Stomach (tissue), 9 donors: Measurements from ENCODE around the gene USP40. TPM values are rescaled to one million over a fixed set of nuclear protein-coding genes. Genes with fewer than 3 reads are reported as not detected.

Experiments used
- DNase-seq, 2 donors: peaks; one replicate each; pipeline versions ENCODE4 v3.0.0 to v3.0.0-alpha.2; 2013 to 2019
- H3K27ac ChIP-seq, 5 donors: fragments of 200-600 bp in 4 of 5; sonication (generic) in 4 of 5; one replicate each; pipeline ENCODE4 v1.5.1; 2013 to 2019; ENCODE audit warnings: mild to moderate bottlenecking in 1 of 5, moderate library complexity in 1 of 5
- H3K27me3 ChIP-seq, 3 donors: fragments of 200-600 bp; sonication (generic); one replicate each; pipeline ENCODE4 v1.5.1; 2017 to 2019; ENCODE audit warnings: mixed run types in 1 of 3
- H3K36me3 ChIP-seq, 4 donors: fragments of 200-600 bp; sonication (generic); 1 replicate in 3 of 4; 2 replicates in 1 of 4; pipeline ENCODE4 v1.5.1; 2016 to 2019
- H3K4me1 ChIP-seq, 4 donors: fragments of 200-600 bp; sonication (generic); one replicate each; pipeline ENCODE4 v1.5.1; 2016 to 2019
- H3K4me3 ChIP-seq, 4 donors: fragments of 200-600 bp; sonication (generic) in 3 of 4; one replicate each; pipeline ENCODE4 v1.5.1; 2016 to 2019; ENCODE audit warnings: mild to moderate bottlenecking in 1 of 4
- H3K9me3 ChIP-seq, 4 donors: fragments of 200-600 bp; sonication (generic); one replicate each; pipeline ENCODE4 v1.5.1; 2016 to 2019
- CTCF ChIP-seq, 7 experiments: fragments of 450-650 bp in 4 of 7; fragments of 200-600 bp in 3 of 7; sonication (generic) in 3 of 7; IDR thresholded peaks; one replicate each; pipeline ENCODE4 v1.5.1; 2016 to 2019; ENCODE audit warnings: antibody characterized with exemption in 7 of 7, control low read depth in 2 of 7, mild to moderate bottlenecking in 1 of 7
- EP300 ChIP-seq: sonication (generic); formaldehyde crosslinking; IDR thresholded peaks from one replicate; pipeline ENCODE4 v1.6.1; 2017; ENCODE audit warnings: antibody characterized with exemption
- POLR2A ChIP-seq, 4 donors: fragments of 450-650 bp; IDR thresholded peaks; one replicate each; pipeline ENCODE4 v1.6.1; 2016; ENCODE audit warnings: antibody characterized with exemption in 4 of 4, control low read depth in 2 of 4, mild to moderate bottlenecking in 1 of 4, moderate library complexity in 1 of 4
- POLR2AphosphoS5 ChIP-seq, 3 donors: sonication (generic); formaldehyde crosslinking; IDR thresholded peaks; one replicate each; pipeline ENCODE4 v1.6.1; 2016; ENCODE audit warnings: antibody characterized with exemption in 3 of 3
- WGBS, 5 donors: extraction: QIAGEN DNeasy Blood & Tissue Kit in 3 of 5; methylation state at CpG; one replicate each; pipeline versions ENCODE4 v1.1.5 to v1.1.7; 2013 to 2018; 5-methylcytosine and 5-hydroxymethylcytosine counted together
- intact Hi-C: fragments of 100-400 bp; cut with DNase I; formaldehyde crosslinking; loops from one replicate; pipeline ENCODE4 v1.15.1; 2023; ENCODE audit warnings: low total_unique reads
- polyA plus RNA-seq, 3 donors: library from polyadenylated mRNA; stranded (reverse); fragments of 200-250 nt; gene quantifications; one replicate each; pipeline ENCODE4 v1.2.3, GENCODE V29; 2013
- total RNA-seq, 5 donors: library from RNA; depleted of rRNA; stranded (reverse); fragments of >200 nt; gene quantifications; one replicate each; pipeline versions ENCODE4 v1.1.0 to v1.2.3, GENCODE V29; 2014 to 2016
- donor health status: healthy with polysubstance abuse.
- donor health status: Bipolar disorder and iron deficiency.
- donor health status: healthy.

USP40 gene
- total and polyA plus RNA-seq, 8 donors = 14.5 to 186 (median 31.3) TPM

DNA sequence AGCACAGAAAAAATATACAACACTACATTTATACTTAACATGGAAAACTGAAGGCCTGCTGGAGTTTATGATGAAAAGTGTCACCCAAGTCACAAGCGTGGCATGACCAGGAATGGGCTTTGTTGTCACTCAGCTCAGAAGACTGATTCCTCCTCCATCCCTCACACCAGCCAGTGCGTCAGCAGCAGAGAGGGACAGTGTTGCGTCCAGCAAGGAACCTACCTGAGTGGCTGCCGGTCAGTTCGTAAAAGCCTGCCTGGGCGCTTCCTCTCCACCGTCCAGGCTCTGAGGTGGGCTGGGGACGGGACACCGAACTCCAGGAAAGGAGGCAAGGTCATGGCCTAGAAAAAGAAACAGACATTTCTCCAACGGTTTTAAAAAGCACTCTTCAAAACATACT is 77.4 kb downstream of the USP40 start:
- Histone ChIP-seq H3K36me3 (peaks cover 27 to 89% (median 83%) of the 10 kb centered on the region in 4 donors), H3K4me3 (no peak overlapping the region), H3K9me3 (no peaks in the 10 kb centered on the region), H3K27me3 (no peaks in the 10 kb centered on the region), H3K27ac (peak overlapping the region in 1 of 5 donors; percentile 69), H3K4me1 (peaks cover 0 to 35% (median 3%) of the 10 kb centered on the region in 4 donors)
- intact Hi-C loops = no loop called here
- TF ChIP-seq POLR2A (IDR thresholded peaks at IDR 0.05) = no peak
- WGBS, 5 donors = 83 to 94% (median 89%) methylated on average over 10 of the region's 10 CpGs
- DNase-seq = no peak

- Histone ChIP-seq H3K27ac (peak overlapping the region in 2 of 5 donors; percentile 1 to 69), H3K4me3 (no peak overlapping the region), H3K36me3 (peaks cover 35 to 92% (median 85%) of the 10 kb centered on the region in 4 donors), H3K4me1 (peaks cover 0 to 35% (median 3%) of the 10 kb centered on the region in 4 donors), H3K9me3 (no peaks in the 10 kb centered on the region), H3K27me3 (no peaks in the 10 kb centered on the region)
- no peak for DNase-seq
- 76 to 88% (median 81%) methylated on average over 9 of the region's 9 CpGs for WGBS, 5 donors
- TF ChIP-seq POLR2A (IDR thresholded peaks at IDR 0.05) (no peak), POLR2AphosphoS5 (IDR thresholded peaks at IDR 0.05) (no peak), EP300 (no peak), CTCF (IDR thresholded peaks at IDR 0.05) (no peak)
- intact Hi-C loops = no loop called here
Measured at GRCh38 chr2:233487748-233488345, 78.7 kb downstream of the USP40 start.

GRCh38 chr2:233486778-233487552 is 79.6 kb downstream of the USP40 start:
- peaks cover 0 to 37% (median 4%) of the 10 kb centered on the region in 4 donors for H3K4me1 ChIP-seq
- H3K4me3 ChIP-seq = no peak overlapping the region
- no peaks in the 10 kb centered on the region for H3K9me3 ChIP-seq
- H3K27me3 ChIP-seq = no peaks in the 10 kb centered on the region
- WGBS, 5 donors = 36 to 59% (median 43%) methylated on average over 4 of the region's 4 CpGs
- intact Hi-C loops = no loop called here
- H3K36me3 ChIP-seq = peaks cover 30 to 92% (median 82%) of the 10 kb centered on the region in 4 donors
- DNase-seq = no peak
- peak overlapping the region in 4 of 5 donors; percentile 17 to 69 (median 33) for H3K27ac ChIP-seq
- no peak for TF ChIP-seq EP300
- TF ChIP-seq POLR2AphosphoS5 (IDR thresholded peaks at IDR 0.05) = no peak
- TF ChIP-seq CTCF (IDR thresholded peaks at IDR 0.05) = no peak
- no peak for TF ChIP-seq POLR2A (IDR thresholded peaks at IDR 0.05)

DNA sequence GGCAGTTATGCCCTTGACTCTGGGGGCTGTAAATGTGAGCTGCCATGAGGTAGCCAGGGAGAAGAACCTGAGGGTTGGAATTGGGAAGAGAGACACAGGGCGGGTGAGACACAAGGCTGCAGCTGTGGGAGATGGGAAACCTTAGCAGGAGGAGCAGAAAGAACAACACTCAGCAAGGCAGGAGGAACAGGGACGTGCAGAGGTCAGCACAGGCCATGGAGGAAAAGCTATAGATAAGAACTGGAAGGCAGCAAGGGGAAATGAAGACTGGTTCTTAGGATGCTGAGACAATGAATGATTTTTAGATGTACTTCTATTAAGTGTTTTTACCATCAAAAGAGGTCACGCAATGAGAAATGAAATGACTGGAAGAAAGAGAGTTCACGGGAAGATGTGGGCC is 80.2 kb downstream of the USP40 start:
- Histone ChIP-seq H3K4me3 (no peak overlapping the region), H3K9me3 (no peaks in the 10 kb centered on the region), H3K27ac (peak overlapping the region in 4 of 5 donors; percentile 17 to 69 (median 33)), H3K36me3 (peaks cover 27 to 89% (median 76%) of the 10 kb centered on the region in 4 donors), H3K4me1 (peaks cover 0 to 43% (median 9%) of the 10 kb centered on the region in 4 donors), H3K27me3 (no peaks in the 10 kb centered on the region)
- TF ChIP-seq CTCF (IDR thresholded peaks at IDR 0.05) (no peak), EP300 (no peak), POLR2A (IDR thresholded peaks at IDR 0.05) (no peak), POLR2AphosphoS5 (IDR thresholded peaks at IDR 0.05) (no peak)
- intact Hi-C loops = no loop called here
- no peak for DNase-seq
- 78 to 94% (median 80%) methylated on average over 4 of the region's 4 CpGs for whole genome bisulfite sequencing, 5 donors
